Upper lobe of left lung (tissue), 4 donors: Measurements from ENCODE around the gene SNX18.
A peak's percentile ranks its signal among the peaks of the same experiment; 100 is the strongest.

Source experiments
- CTCF ChIP-seq, 6 experiments: fragments of 450-650 bp in 4 of 6; fragments of 200-600 bp in 2 of 6; sonication (generic) in 2 of 6; IDR thresholded peaks; one replicate each; pipeline ENCODE4 v1.5.1; 2016 to 2019; ENCODE audit warnings: antibody characterized with exemption in 6 of 6
- POLR2A ChIP-seq, 4 donors: fragments of 450-650 bp; IDR thresholded peaks; one replicate each; pipeline ENCODE4 v1.5.1; 2016 to 2017; ENCODE audit warnings: antibody characterized with exemption in 4 of 4, mild to moderate bottlenecking in 2 of 4
- POLR2AphosphoS5 ChIP-seq, 2 donors: sonication (generic); formaldehyde crosslinking; IDR thresholded peaks; one replicate each; pipeline ENCODE4 v1.5.1; 2017; ENCODE audit warnings: antibody characterized with exemption in 2 of 2

GRCh38 chr5:54518146-54518817, 723 bp downstream of the SNX18 start:
- TF ChIP-seq POLR2A (IDR thresholded peaks at IDR 0.05) (no peak), CTCF (IDR thresholded peaks at IDR 0.05) (no peak), POLR2AphosphoS5 (IDR thresholded peaks at IDR 0.05) (peak in 1 of 2 donors; percentile 25)
